Nephron progenitor cell (in vitro differentiated cells): ENCODE results near the gene CACNA2D3.

Experiments used
- DNase-seq: peaks from one replicate; pipeline ENCODE4 v3.0.0; 2021
- H3K27ac Mint-ChIP-seq: 2 replicates; pipeline ENCODE4 v1.8.0; 2021; ENCODE audit warnings: mild to moderate bottlenecking, moderate library complexity, mixed read lengths
- H3K27me3 Mint-ChIP-seq: 2 replicates; pipeline ENCODE4 v1.8.0; 2021; ENCODE audit warnings: mild to moderate bottlenecking, low read depth, mixed read lengths; ENCODE audit not compliant: poor library complexity
- H3K36me3 Mint-ChIP-seq: 2 replicates; pipeline ENCODE4 v1.8.0; 2021; ENCODE audit warnings: low read depth, mixed read lengths
- H3K4me1 Mint-ChIP-seq: 2 replicates; pipeline ENCODE4 v1.8.0; 2021; ENCODE audit warnings: mixed read lengths
- H3K4me3 Mint-ChIP-seq: 2 replicates; pipeline ENCODE4 v1.8.0; 2021; ENCODE audit warnings: mild to moderate bottlenecking, moderate library complexity, mixed read lengths
- H3K9me3 Mint-ChIP-seq: 2 replicates; pipeline ENCODE4 v1.8.0; 2021; ENCODE audit warnings: mild to moderate bottlenecking, moderate library complexity, mixed read lengths
- TF ChIP-seq, protein P1 (sequence below): fragments of 200-600 bp; sonication (generic); IDR thresholded peaks from 2 replicates; pipeline ENCODE4 v1.5.0; 2021; ENCODE audit warnings: antibody characterized with exemption

CACNA2D3 gene

DNA sequence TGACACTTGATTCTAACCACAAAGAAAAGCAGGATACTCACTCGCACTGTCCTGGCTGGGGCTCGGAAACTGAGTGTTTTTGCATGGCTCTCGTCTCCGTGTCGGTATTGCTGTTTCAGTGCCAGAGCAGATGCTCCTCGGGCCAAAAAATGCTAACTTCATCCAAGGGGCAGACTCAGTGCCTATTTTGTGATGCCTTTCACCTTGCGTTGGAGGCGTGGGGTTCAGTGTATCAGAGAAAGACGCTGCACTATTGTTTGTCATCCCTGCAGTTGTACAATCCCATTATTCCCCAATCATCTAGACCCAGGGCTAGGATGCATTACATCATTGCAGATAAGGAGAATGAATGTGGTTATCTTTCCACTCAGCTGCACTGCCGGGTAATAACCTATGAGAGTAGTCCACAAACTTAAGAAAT is 1.4 kb downstream of the CACNA2D3 start:
- H3K27ac Mint-ChIP-seq, result no peak overlapping the region
- H3K4me3 Mint-ChIP-seq, result peak overlapping the region; percentile 79
- H3K36me3 Mint-ChIP-seq, result no peaks in the 10 kb centered on the region
- peaks cover 10% of the 10 kb centered on the region for H3K4me1 Mint-ChIP-seq
- peaks cover 75% of the 10 kb centered on the region for H3K27me3 Mint-ChIP-seq
- TF ChIP-seq, protein P1, sequence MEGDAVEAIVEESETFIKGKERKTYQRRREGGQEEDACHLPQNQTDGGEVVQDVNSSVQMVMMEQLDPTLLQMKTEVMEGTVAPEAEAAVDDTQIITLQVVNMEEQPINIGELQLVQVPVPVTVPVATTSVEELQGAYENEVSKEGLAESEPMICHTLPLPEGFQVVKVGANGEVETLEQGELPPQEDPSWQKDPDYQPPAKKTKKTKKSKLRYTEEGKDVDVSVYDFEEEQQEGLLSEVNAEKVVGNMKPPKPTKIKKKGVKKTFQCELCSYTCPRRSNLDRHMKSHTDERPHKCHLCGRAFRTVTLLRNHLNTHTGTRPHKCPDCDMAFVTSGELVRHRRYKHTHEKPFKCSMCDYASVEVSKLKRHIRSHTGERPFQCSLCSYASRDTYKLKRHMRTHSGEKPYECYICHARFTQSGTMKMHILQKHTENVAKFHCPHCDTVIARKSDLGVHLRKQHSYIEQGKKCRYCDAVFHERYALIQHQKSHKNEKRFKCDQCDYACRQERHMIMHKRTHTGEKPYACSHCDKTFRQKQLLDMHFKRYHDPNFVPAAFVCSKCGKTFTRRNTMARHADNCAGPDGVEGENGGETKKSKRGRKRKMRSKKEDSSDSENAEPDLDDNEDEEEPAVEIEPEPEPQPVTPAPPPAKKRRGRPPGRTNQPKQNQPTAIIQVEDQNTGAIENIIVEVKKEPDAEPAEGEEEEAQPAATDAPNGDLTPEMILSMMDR, result no peak
- no peaks in the 10 kb centered on the region for H3K9me3 Mint-ChIP-seq
- DNase-seq, result no peak

DNA sequence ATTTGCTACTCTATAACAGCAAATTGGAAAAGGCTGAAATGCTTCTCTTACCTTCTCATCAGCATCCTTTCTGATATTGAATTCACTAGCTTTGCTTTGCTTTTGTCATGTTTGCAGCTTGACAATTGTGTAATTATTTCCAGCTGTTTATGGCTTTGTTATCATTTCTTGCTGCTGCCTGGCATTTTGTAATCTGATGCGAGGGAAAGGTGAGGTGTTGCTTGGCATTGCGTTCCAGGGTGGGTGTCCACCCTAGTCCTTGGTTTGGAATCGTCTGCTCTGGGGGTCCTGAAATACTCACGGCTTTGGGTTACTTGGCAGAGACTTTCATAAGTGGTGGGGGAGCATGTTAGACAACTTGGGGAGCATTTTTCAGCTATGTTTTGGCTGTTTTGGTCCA is 2.9 kb downstream of the CACNA2D3 start:
- Mint-ChIP-seq H3K27ac (no peak overlapping the region), H3K4me3 (no peak overlapping the region), H3K27me3 (peaks cover 65% of the 10 kb centered on the region), H3K9me3 (no peaks in the 10 kb centered on the region), H3K36me3 (no peaks in the 10 kb centered on the region), H3K4me1 (peaks cover 10% of the 10 kb centered on the region)
- TF ChIP-seq, protein P1, result no peak
- DNase-seq, result no peak

GRCh38 chr3:54126551-54126950 is 4.2 kb downstream of the CACNA2D3 start:
- TF ChIP-seq, protein P1, result no peak
- DNase-seq, result no peak
- Mint-ChIP-seq H3K4me3 (no peak overlapping the region), H3K27ac (no peak overlapping the region), H3K9me3 (no peaks in the 10 kb centered on the region), H3K4me1 (peaks cover 10% of the 10 kb centered on the region), H3K27me3 (peaks cover 60% of the 10 kb centered on the region), H3K36me3 (no peaks in the 10 kb centered on the region)

GRCh38 chr3:54127499-54128056 is 5.2 kb downstream of the CACNA2D3 start:
- Mint-ChIP-seq H3K27ac (no peak overlapping the region), H3K4me1 (peaks cover 10% of the 10 kb centered on the region), H3K9me3 (no peaks in the 10 kb centered on the region), H3K4me3 (no peak overlapping the region), H3K27me3 (peaks cover 64% of the 10 kb centered on the region), H3K36me3 (no peaks in the 10 kb centered on the region)
- TF ChIP-seq, protein P1, result no peak
- DNase-seq, result no peak

DNA sequence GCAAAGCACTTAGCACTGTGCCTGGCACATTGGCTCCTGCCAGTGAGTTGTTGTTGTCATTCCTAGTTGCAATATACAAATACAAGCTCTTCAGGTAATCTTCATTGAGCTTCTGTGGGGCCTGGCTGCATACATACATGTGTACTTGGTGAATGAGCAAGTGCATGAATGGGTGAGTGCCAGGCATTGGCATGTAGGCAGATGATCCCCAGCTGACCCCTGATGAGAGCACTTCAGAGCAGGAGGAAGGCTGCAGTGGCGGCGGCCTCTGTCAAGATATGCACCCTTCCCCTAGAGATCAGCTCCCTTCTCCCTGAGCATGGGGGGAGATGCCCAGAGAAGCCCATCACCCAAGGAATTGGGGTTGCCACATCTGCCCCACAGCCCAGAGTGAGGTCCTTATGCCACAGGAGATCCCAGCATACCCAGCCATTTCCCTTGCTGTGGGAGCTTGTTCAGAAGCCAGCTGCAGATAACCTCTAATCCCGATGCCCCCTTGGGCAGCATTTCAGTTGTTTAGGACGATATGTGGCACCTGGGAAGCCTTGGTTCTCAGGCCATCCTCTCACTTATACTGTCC is 8.8 kb downstream of the CACNA2D3 start:
- TF ChIP-seq, protein P1, result no peak
- H3K27ac Mint-ChIP-seq, result no peak overlapping the region
- H3K9me3 Mint-ChIP-seq, result no peaks in the 10 kb centered on the region
- no peak overlapping the region for H3K4me3 Mint-ChIP-seq
- H3K36me3 Mint-ChIP-seq, result no peaks in the 10 kb centered on the region
- H3K27me3 Mint-ChIP-seq, result peaks cover 53% of the 10 kb centered on the region
- DNase-seq, result no peak
- peaks cover 11% of the 10 kb centered on the region for H3K4me1 Mint-ChIP-seq

- H3K36me3 Mint-ChIP-seq, result no peaks in the 10 kb centered on the region
- TF ChIP-seq, protein P1, result no peak
- H3K4me3 Mint-ChIP-seq, result no peak overlapping the region
- H3K27ac Mint-ChIP-seq, result no peak overlapping the region
- DNase-seq, result no peak
- H3K4me1 Mint-ChIP-seq, result peaks cover 17% of the 10 kb centered on the region
- H3K9me3 Mint-ChIP-seq, result no peaks in the 10 kb centered on the region
- peaks cover 50% of the 10 kb centered on the region for H3K27me3 Mint-ChIP-seq
Observed at GRCh38 chr3:54131890-54132289, 9.5 kb downstream of the CACNA2D3 start.
